Sigmoid colon (tissue), 3 donors: ENCODE data around the gene DDX59.

Experiments used
- POLR2A ChIP-seq, 2 donors: fragments of 450-650 bp; IDR thresholded peaks; one replicate each; pipeline ENCODE4 v1.6.1; 2016; ENCODE audit warnings: antibody characterized with exemption in 2 of 2, mild to moderate bottlenecking in 2 of 2, moderate library complexity in 2 of 2
- TF ChIP-seq, protein P1 (sequence below), 4 experiments: fragments of 450-650 bp in 3 of 4; fragments of 200-600 bp in 1 of 4; IDR thresholded peaks; one replicate each; pipeline ENCODE4 v1.5.1; 2016 to 2019; ENCODE audit warnings: antibody characterized with exemption in 4 of 4, mild to moderate bottlenecking in 3 of 4, moderate library complexity in 2 of 4

GRCh38 chr1:200668514-200669313, 993 bp downstream of the DDX59 start:
- TF ChIP-seq POLR2A (IDR thresholded peaks at IDR 0.05): no peak
- TF ChIP-seq, protein P1, sequence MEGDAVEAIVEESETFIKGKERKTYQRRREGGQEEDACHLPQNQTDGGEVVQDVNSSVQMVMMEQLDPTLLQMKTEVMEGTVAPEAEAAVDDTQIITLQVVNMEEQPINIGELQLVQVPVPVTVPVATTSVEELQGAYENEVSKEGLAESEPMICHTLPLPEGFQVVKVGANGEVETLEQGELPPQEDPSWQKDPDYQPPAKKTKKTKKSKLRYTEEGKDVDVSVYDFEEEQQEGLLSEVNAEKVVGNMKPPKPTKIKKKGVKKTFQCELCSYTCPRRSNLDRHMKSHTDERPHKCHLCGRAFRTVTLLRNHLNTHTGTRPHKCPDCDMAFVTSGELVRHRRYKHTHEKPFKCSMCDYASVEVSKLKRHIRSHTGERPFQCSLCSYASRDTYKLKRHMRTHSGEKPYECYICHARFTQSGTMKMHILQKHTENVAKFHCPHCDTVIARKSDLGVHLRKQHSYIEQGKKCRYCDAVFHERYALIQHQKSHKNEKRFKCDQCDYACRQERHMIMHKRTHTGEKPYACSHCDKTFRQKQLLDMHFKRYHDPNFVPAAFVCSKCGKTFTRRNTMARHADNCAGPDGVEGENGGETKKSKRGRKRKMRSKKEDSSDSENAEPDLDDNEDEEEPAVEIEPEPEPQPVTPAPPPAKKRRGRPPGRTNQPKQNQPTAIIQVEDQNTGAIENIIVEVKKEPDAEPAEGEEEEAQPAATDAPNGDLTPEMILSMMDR (IDR thresholded peaks at IDR 0.05): no peak
